GM19452 (cell line): ENCODE results near the gene SOX9.

Source experiments
- ATAC-seq: cut with Tn5 transposase; IDR thresholded peaks from one replicate; pipeline ENCODE4 v1.9.1; 2021; ENCODE audit not compliant: unreplicated experiment

The SOX9 gene

GRCh38 chr17:72158895-72159885 lies 38.4 kb downstream of the SOX9 start:
- ATAC-seq = no peak

DNA sequence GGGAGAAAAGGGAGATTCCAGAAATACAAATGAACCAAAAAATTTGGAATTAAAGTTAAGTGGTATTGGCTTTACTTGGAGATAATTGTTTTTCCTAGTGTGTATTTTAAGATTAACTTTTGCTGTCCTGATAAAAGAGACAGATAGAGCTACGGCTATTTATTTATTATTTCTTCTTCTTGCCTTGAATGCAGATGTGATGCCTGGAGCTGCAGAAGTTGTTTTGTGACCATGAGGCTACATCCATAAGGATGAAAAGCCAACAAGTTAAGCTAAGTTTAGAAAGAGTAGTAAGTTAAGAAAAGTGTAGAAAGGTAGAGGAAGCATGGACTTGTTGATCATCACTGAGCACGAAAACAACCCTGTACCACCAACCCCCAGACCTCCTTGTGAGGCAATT lies 41.7 kb downstream of the SOX9 start:
- ATAC-seq = no peak

GRCh38 chr17:72163474-72163873 lies 42.7 kb downstream of the SOX9 start:
- ATAC-seq = no peak

DNA sequence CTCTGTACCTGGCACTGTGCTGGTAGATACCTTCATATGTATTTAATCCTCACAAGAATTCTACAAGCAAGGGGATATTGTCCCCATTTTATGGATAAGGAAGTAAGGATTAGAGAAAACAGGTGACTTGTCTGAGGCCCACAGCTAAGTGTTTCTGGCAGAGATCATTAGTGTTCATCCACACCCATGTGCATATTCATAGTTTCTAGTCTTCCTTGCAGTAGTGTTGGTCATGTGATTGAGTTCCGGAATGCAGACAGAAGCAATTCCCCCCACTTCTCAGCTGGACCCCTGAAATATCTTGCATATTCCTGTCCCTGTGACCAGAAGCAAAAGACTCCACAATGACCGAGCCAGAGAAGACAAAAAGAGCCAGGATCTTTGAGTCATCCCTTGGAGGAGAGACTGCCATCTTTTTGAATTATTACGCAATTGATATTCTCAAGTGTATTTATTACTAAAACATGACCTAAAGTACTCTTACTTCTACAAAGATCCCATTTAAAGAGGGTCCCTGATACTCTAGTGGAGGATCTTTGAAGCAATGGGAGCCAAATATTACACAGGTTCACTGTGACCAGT lies 43.4 kb downstream of the SOX9 start:
- ATAC-seq = no peak

DNA sequence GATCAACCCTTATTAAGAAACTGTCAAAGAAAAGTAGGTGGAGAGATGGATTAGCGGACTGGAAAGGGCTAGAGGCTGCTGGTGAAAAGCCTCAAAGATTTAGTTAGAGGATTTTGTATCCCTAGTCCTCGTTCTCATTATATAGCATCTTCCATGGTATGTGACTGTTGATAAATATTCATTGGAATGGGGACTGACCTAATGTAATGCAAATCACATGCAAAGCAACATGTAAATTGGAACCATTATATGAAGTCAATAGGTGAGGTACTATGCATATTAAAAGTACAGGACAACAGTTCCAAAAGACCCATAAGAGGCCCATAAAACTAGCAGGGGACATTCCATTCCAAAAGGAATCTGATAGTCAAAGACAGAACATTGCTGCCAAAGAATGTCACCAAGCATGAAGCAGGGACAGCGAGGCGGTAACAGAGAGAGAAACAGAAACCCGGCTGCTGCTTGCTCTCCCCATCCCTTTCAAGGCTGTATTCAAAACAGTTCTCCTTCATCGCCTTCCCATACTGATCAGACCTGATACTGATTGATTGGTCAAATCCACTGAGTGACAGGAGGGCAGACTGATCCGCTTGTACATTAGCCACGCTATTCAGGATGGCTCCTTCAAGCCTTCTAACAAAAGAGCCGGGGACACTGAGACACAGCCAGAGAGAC lies 44.5 kb downstream of the SOX9 start:
- no peak for ATAC-seq

- ATAC-seq = no peak
These were observed 45.1 kb downstream of the SOX9 start for GRCh38 chr17:72165867-72166439.

DNA sequence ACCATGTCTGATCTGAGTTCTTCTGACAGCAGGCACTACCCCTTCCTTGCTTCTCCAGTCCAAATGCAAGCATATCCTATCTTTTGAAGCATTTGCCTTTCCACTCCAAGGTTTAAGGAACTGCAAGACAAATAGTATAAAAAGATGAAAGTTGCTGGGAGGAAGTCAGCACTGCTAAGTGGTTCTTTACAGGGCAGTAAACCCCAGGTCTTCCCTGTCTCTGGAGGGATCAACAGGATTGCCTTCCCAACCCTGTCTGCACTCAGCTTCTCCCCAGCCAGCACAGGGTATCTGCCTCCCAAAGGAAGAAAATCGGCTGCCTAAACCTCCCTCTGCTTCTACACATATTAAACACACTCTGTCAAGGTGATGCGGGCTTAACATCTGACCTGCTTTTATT lies 46.8 kb downstream of the SOX9 start:
- no peak for ATAC-seq

GRCh38 chr17:72169823-72170222 lies 49.0 kb downstream of the SOX9 start:
- ATAC-seq = no peak

GRCh38 chr17:72171703-72172667 lies 51.2 kb downstream of the SOX9 start:
- no peak for ATAC-seq

DNA sequence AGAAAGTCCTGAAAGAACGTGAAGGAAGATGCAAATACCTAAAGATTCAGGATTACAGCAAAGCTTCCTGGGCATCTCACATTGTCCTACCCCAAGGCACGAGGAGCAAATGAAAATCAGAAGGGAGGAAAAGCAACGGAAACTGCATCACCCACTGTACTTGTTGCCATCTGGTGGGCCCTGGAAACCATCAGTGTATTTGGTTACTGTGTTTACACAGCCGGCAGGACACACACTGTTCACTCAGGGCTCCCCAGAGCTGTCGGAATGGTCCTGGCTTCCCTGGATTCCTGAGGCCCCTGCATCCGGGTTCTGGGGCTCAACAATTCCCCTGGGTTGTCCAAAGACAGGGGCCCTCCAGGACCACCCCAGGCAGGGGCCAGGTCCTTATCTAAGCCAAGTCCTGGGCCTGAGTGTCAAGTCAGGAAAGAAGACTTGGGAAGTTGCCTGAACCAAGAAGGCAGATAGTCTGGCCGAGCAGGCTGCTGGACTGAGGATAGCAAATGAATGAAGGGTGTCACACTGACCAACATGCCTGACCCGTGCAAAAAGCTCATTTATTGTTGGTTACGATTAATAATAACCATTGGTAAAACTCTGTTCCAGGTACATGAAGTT lies 52.8 kb downstream of the SOX9 start:
- ATAC-seq = no peak

DNA sequence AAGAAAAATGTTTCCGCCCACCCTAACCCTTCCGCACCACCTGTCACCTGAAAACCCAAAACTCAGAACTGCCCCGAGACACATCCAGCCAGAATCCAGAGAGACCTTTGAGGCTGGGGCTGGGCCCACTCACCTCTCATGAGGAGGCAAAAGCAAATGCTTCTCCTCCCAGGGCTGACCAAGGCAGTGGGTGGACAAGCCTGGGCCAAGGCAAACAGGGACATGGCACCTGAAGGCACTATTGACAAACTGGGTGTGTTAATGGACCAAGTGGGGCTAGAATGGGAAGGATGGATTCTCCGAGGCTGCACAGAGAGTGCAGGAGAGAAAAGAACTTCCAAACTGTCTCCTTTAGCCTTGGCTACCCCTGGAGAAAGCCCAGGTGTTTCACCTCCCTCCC lies 54.4 kb downstream of the SOX9 start:
- no peak for ATAC-seq
